Stimulated activated naive CD4-positive, alpha-beta T cell (primary cell): ENCODE data around the gene OR10AD1.

Source experiments
- DNase-seq, 6 experiments: peaks; one replicate each; lab custom pipeline; 2025; lab: John Stamatoyannopoulos, UW

OR10AD1 gene

GRCh38 chr12:48191096-48191495 lies 12.0 kb downstream of the OR10AD1 start:
- DNase-seq: no peak

- peak; percentile 23 to 77 (median 48) for DNase-seq
Measured at GRCh38 chr12:48189331-48190125, 13.6 kb downstream of the OR10AD1 start.

GRCh38 chr12:48187916-48188695 lies 15.0 kb downstream of the OR10AD1 start:
- no peak for DNase-seq

- no peak for DNase-seq
Measured at GRCh38 chr12:48185181-48185919, 17.7 kb downstream of the OR10AD1 start.

GRCh38 chr12:48184549-48184922 lies 18.6 kb downstream of the OR10AD1 start:
- DNase-seq: no peak

- DNase-seq: peak in 3 of 6 experiments; percentile 25 to 35 (median 26)
Measured at GRCh38 chr12:48183876-48184548, 19.1 kb downstream of the OR10AD1 start.

GRCh38 chr12:48183091-48183875 lies 19.8 kb downstream of the OR10AD1 start, which contains the start of gene CCDC184:
Gene CCDC184 (plus strand): TSS chr12:48183644. CDS start chr12:48184123, 479 bp downstream.
- DNase-seq: peak; percentile 65 to 82 (median 72)

- no peak for DNase-seq
Measured at GRCh38 chr12:48182631-48183030, 20.5 kb downstream of the OR10AD1 start.

- DNase-seq: no peak
Measured at GRCh38 chr12:48180857-48181495, 22.1 kb downstream of the OR10AD1 start.

GRCh38 chr12:48180424-48180823 lies 22.7 kb downstream of the OR10AD1 start:
- DNase-seq: no peak

- DNase-seq: no peak
Measured at GRCh38 chr12:48179466-48179865, 23.6 kb downstream of the OR10AD1 start.

- DNase-seq: no peak
Measured at GRCh38 chr12:48177982-48178381, 25.1 kb downstream of the OR10AD1 start.

- no peak for DNase-seq
Measured at GRCh38 chr12:48176417-48176751, 26.7 kb downstream of the OR10AD1 start.

- DNase-seq: no peak
Measured at GRCh38 chr12:48175613-48176416, 27.3 kb downstream of the OR10AD1 start.

- no peak for DNase-seq
Measured at GRCh38 chr12:48169011-48169410, 34.1 kb downstream of the OR10AD1 start.

GRCh38 chr12:48165089-48165981 lies 37.8 kb downstream of the OR10AD1 start:
- peak in 5 of 6 experiments; percentile 31 to 79 (median 39) for DNase-seq

GRCh38 chr12:48164451-48164850 lies 38.6 kb downstream of the OR10AD1 start:
- no peak for DNase-seq

- DNase-seq: no peak
Measured at GRCh38 chr12:48163150-48163747, 39.8 kb downstream of the OR10AD1 start.
